Fibroblast of lung (primary cell): ENCODE data around the gene NXPH3. TPM values are rescaled to one million over a fixed set of nuclear protein-coding genes. Genes with fewer than 3 reads are reported as not detected.

ENCODE experiments used
- DNase-seq, 2 donors: peaks; one replicate each; pipeline versions ENCODE4 v3.0.0 to v3.0.0-alpha.2; 2010; ENCODE audit warnings: low read depth in 2 of 2
- H2AFZ ChIP-seq: 2 replicates; pipeline ENCODE4 v1.5.1; 2012; ENCODE audit warnings: low read length, control low read depth, inconsistent platforms
- H3K27ac ChIP-seq: 2 replicates; pipeline ENCODE4 v1.5.1; 2011; ENCODE audit warnings: low read length, control low read depth; ENCODE audit not compliant: insufficient read depth
- H3K27me3 ChIP-seq: 2 replicates; pipeline ENCODE4 v1.5.1; 2011; ENCODE audit warnings: mild to moderate bottlenecking, low read length; ENCODE audit not compliant: control insufficient read depth, insufficient read depth
- H3K36me3 ChIP-seq: 2 replicates; pipeline ENCODE4 v1.5.1; 2011; ENCODE audit warnings: low read length; ENCODE audit not compliant: control insufficient read depth, insufficient read depth
- H3K4me1 ChIP-seq: 2 replicates; pipeline ENCODE4 v1.5.1; 2011; ENCODE audit warnings: low read length; ENCODE audit not compliant: control insufficient read depth, insufficient read depth; ENCODE audit errors: extremely low read depth
- H3K4me2 ChIP-seq: 2 replicates; pipeline ENCODE4 v1.5.1; 2011; ENCODE audit warnings: low read length, control low read depth; ENCODE audit not compliant: insufficient read depth; ENCODE audit errors: extremely low read depth
- H3K4me3 ChIP-seq, 4 experiments: fragments of 200-600 bp in 1 of 4; sonication (generic) in 1 of 4; replicated peaks in 1 of 4; 2 replicates each; pipeline ENCODE4 v1.5.1; 2011 to 2016; ENCODE audit warnings: low read length in 4 of 4, low read depth in 3 of 4, mild to moderate bottlenecking in 3 of 4, control low read depth in 2 of 4, inconsistent platforms in 1 of 4, mixed read lengths in 1 of 4; ENCODE audit not compliant: insufficient read depth in 1 of 4; ENCODE audit errors: control extremely low read depth in 1 of 4
- H3K79me2 ChIP-seq: 2 replicates; pipeline ENCODE4 v1.5.1; 2012; ENCODE audit warnings: mild to moderate bottlenecking, low read length, inconsistent platforms; ENCODE audit not compliant: control insufficient read depth, insufficient read depth
- H3K9ac ChIP-seq: 2 replicates; pipeline ENCODE4 v1.5.1; 2011; ENCODE audit warnings: mild to moderate bottlenecking, low read length, control low read depth; ENCODE audit not compliant: insufficient read depth
- H3K9me3 ChIP-seq: 2 replicates; pipeline ENCODE4 v1.5.1; 2012; ENCODE audit warnings: low read depth, low read length; ENCODE audit not compliant: control insufficient read depth, insufficient read depth
- H4K20me1 ChIP-seq: 2 replicates; pipeline ENCODE4 v1.5.1; 2011; ENCODE audit warnings: low read length; ENCODE audit not compliant: control insufficient read depth, insufficient read depth; ENCODE audit errors: extremely low read depth
- EZH2 ChIP-seq: IDR thresholded peaks from 2 replicates; pipeline ENCODE4 v1.5.1; 2012; ENCODE audit warnings: low read length, control low read depth, mild to moderate bottlenecking; ENCODE audit errors: missing control alignments
- polyA plus RNA-seq, 2 donors: library from polyadenylated mRNA; depleted of rRNA in 1 of 2; stranded (reverse) in 1 of 2; unstranded in 1 of 2; fragments of >200 nt; gene quantifications; 2 replicates each; pipeline ENCODE4 v1.2.1, GENCODE V29; 2011 to 2012; ENCODE audit warnings: missing spikeins in 1 of 2
- total RNA-seq: library from RNA; depleted of rRNA; stranded (reverse); fragments of >200 nt; gene quantifications from 2 replicates; pipeline ENCODE4 v1.2.1, GENCODE V29; 2014
- TF ChIP-seq, protein P1 (sequence below), 2 donors: IDR thresholded peaks in 1 of 2; conservative IDR thresholded peaks in 1 of 2; 1 replicate in 1 of 2; 2 replicates in 1 of 2; pipeline ENCODE4 v1.5.1; 2011 to 2012; ENCODE audit warnings: low read length in 2 of 2, control low read depth in 1 of 2, inconsistent platforms in 1 of 2, low read depth in 1 of 2, mild to moderate bottlenecking in 1 of 2

Gene NXPH3
- total and polyA plus RNA-seq, 2 donors (not counting 1 experiment from before 2014, with no cell fraction given), result 0.36 to 0.66 TPM

DNA sequence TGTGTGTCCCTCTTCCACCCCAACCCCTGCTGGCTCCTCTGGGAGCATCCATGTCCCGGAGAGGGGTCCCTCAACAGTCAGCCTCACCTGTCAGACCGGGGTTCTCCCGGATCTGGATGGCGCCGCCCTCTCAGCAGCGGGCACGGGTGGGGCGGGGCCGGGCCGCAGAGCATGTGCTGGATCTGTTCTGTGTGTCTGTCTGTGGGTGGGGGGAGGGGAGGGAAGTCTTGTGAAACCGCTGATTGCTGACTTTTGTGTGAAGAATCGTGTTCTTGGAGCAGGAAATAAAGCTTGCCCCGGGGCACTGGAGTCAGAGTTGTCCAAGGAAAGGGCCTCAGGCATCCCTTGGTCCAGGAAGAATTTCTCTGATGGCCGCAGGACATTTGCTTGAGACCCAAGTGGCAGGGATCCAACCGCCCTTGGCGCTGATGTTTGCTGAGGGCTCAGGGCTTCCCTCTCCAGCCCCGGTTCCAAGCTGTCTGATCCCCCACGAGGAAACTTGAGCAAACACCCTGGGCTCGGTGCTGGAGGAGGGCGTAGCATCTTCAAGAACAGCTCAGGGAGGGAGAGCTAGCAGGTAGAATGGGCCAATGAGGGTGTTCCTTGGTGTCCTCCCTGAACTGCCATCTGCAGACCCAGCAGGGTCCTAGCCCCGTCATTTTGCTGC lies 4.5 kb downstream of the NXPH3 start:
- no peak overlapping the region for H2AFZ ChIP-seq
- TF ChIP-seq, protein P1, sequence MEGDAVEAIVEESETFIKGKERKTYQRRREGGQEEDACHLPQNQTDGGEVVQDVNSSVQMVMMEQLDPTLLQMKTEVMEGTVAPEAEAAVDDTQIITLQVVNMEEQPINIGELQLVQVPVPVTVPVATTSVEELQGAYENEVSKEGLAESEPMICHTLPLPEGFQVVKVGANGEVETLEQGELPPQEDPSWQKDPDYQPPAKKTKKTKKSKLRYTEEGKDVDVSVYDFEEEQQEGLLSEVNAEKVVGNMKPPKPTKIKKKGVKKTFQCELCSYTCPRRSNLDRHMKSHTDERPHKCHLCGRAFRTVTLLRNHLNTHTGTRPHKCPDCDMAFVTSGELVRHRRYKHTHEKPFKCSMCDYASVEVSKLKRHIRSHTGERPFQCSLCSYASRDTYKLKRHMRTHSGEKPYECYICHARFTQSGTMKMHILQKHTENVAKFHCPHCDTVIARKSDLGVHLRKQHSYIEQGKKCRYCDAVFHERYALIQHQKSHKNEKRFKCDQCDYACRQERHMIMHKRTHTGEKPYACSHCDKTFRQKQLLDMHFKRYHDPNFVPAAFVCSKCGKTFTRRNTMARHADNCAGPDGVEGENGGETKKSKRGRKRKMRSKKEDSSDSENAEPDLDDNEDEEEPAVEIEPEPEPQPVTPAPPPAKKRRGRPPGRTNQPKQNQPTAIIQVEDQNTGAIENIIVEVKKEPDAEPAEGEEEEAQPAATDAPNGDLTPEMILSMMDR (conservative IDR thresholded peaks at IDR 0.05 in 1 of 2, IDR thresholded peaks at IDR 0.05 in 1 of 2; ENCODE audit: low read depth in 1 of 2, low read length in 2 of 2), result no peak
- no peak for TF ChIP-seq EZH2
- H3K79me2 ChIP-seq, result no peaks in the 10 kb centered on the region
- H3K4me2 ChIP-seq, result no peak overlapping the region
- H3K4me3 ChIP-seq, result no peak overlapping the region
- H3K27me3 ChIP-seq, result peaks cover 16% of the 10 kb centered on the region
- H3K4me1 ChIP-seq, result no peaks in the 10 kb centered on the region
- H3K9me3 ChIP-seq, result no peaks in the 10 kb centered on the region
- no peaks in the 10 kb centered on the region for H4K20me1 ChIP-seq
- no peak for DNase-seq
- H3K27ac ChIP-seq, result no peak overlapping the region
- H3K9ac ChIP-seq, result no peak overlapping the region
- no peaks in the 10 kb centered on the region for H3K36me3 ChIP-seq

DNA sequence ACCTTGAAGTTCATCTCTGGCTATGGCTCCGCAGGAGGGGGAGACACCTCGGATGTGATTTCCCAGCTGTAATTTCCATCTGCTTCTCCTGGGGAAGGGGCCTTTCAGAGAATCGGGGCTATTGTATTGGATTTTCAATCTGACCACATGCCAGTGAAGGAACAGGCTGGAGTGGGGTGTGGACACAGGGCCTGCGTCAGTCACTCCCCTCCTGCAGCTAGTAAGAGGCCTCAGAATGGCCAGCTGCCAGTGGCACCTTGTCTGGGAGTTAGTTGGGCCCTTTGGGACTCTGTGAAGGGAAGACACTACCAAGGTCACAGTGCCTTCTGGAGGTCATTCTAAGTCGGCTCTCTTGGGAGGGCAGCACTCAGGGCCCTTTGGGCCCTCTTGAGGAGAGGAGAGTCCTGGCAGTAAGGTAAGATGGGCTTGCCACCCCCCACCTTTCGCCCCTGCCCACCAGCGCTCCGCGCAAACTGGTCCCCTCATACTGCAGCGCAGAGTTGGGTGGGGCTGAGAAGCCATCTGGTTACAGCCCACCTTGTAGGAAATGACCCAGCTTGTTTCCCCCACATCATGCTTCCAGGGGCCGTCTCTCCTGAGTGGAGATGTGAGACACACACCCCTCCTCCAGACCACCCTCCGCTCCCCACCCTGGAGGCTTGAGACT lies 5.4 kb downstream of the NXPH3 start:
- TF ChIP-seq EZH2, result no peak
- TF ChIP-seq, protein P1 (conservative IDR thresholded peaks at IDR 0.05 in 1 of 2, IDR thresholded peaks at IDR 0.05 in 1 of 2; ENCODE audit: low read depth in 1 of 2, low read length in 2 of 2), result no peak
- DNase-seq, result no peak
- H4K20me1 ChIP-seq, result no peaks in the 10 kb centered on the region
- no peak overlapping the region for H3K9ac ChIP-seq
- no peaks in the 10 kb centered on the region for H3K36me3 ChIP-seq
- H3K9me3 ChIP-seq, result no peaks in the 10 kb centered on the region
- H3K4me2 ChIP-seq, result no peak overlapping the region
- no peaks in the 10 kb centered on the region for H3K79me2 ChIP-seq
- H3K4me1 ChIP-seq, result no peaks in the 10 kb centered on the region
- H3K27ac ChIP-seq, result no peak overlapping the region
- no peak overlapping the region for H3K4me3 ChIP-seq
- H3K27me3 ChIP-seq, result peaks cover 16% of the 10 kb centered on the region
- no peak overlapping the region for H2AFZ ChIP-seq

DNA sequence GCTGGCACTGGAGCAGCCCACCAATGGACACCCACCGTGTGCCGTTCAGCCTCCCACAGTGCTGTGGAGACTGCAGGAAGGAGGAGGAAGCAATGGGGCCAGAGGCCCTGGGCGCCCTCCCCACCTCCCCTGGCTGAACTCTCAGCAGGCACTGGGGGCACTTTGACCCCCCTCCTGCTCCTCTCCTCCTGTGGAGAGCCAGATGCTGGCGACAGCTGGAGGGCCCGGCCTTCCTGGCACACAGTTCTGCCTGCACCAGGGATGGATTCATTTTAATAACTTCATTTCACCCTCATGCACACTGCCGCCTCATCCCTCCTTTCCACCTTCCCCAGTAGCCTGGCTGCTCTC lies 6.0 kb downstream of the NXPH3 start:
- Histone ChIP-seq H3K9ac (no peak overlapping the region), H3K36me3 (no peaks in the 10 kb centered on the region), H3K4me2 (no peak overlapping the region), H3K4me1 (no peaks in the 10 kb centered on the region), H3K27me3 (peaks cover 16% of the 10 kb centered on the region), H3K9me3 (no peaks in the 10 kb centered on the region), H3K27ac (no peak overlapping the region), H3K4me3 (no peak overlapping the region), H2AFZ (no peak overlapping the region), H4K20me1 (no peaks in the 10 kb centered on the region), H3K79me2 (no peaks in the 10 kb centered on the region)
- TF ChIP-seq, protein P1 (conservative IDR thresholded peaks at IDR 0.05 in 1 of 2, IDR thresholded peaks at IDR 0.05 in 1 of 2; ENCODE audit: low read depth in 1 of 2, low read length in 2 of 2), result no peak
- no peak for TF ChIP-seq EZH2
- DNase-seq, result no peak
